Activated CD8-positive, alpha-beta memory T cell treated with anti-CD3 and anti-CD28 coated beads, Interleukin-2, amount 50 U/mL, for 48 hours (primary cell): ENCODE measurements around the gene FAM20B.

ENCODE experiments used
- DNase-seq: peaks from one replicate; pipeline ENCODE4 v3.0.0-alpha.2; 2020

Gene FAM20B

DNA sequence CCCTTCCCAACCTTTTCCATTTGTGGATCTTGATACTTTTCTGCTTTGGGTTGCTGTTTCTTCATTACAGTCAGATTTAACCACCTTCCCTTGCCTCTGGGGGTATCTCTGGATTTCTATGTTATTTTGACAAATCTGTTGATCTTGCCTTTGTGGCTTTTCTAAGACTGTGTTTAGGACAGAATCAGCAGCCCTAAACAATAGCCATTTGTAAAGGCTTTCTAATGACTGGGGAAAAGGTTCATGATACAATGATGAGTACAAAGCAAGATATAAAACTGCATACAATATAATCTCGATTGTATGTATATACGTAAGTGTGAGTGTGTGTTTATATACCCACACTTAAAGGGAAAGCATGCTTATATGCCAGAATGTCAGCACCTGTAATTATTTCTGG lies 27.8 kb downstream of the FAM20B start:
- no peak for DNase-seq

DNA sequence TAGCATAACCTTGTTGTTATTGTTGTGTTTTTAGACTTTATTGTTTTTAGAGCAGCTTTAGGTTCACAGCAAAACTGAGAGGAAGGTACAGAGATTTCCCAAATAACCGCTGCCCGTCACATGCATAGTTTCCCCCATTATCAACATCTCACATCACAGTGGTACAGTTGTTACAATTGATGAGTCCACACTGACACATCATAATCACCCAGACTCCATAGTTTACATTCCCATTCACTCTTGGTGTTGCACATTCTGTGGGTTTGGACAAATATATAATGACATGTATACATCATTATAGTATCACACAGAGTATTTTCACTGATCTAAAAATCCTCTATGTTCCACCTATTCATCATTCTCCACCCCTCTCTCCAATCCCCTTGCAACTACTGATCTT lies 30.2 kb downstream of the FAM20B start:
- DNase-seq = no peak

DNA sequence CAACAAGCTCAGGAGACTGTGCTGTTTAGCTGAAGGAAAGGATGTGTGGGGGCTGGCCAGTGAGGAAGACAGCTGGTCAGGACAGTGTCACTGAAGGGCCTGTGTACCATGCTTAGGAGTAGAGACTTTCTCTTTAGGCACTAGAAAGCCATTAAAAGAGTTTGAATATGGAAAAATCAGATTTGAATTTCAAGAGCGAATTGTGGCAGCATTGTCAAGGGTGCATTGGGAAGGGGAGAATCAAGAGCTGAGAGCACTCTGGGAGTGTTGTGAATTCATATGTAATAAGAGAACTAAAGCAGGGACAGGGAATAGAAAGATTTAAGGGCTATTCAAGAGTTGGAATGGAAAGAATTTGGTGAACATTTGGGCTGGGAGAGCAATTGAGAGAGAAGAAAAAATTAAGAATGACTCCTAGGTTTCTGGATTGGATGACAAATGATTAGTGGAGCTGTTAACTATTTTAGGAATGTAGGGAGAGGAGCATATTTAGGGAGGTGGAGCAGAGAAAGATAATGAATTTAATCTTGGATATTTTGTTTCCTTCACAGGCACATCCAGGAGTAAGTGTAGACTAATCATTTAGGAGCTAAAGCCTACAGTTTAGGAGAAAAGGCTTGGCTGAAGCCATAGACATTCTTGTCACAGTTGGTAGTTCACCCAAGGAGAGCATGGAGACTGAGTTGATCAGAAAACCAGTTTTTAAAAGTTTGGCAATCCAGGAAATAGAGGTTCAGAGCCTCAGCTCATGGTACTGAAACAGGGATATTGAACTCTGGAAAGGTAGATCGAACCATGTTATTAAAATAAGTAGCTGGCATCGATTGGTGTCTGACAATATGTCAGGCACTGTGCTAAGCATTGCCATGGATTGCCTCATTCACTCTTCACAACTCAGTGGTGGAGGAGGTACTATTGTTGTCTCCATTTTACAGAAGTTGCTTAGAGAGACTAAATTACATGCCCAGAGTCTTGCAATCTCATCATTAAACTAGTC lies 33.1 kb downstream of the FAM20B start:
- no peak for DNase-seq

DNA sequence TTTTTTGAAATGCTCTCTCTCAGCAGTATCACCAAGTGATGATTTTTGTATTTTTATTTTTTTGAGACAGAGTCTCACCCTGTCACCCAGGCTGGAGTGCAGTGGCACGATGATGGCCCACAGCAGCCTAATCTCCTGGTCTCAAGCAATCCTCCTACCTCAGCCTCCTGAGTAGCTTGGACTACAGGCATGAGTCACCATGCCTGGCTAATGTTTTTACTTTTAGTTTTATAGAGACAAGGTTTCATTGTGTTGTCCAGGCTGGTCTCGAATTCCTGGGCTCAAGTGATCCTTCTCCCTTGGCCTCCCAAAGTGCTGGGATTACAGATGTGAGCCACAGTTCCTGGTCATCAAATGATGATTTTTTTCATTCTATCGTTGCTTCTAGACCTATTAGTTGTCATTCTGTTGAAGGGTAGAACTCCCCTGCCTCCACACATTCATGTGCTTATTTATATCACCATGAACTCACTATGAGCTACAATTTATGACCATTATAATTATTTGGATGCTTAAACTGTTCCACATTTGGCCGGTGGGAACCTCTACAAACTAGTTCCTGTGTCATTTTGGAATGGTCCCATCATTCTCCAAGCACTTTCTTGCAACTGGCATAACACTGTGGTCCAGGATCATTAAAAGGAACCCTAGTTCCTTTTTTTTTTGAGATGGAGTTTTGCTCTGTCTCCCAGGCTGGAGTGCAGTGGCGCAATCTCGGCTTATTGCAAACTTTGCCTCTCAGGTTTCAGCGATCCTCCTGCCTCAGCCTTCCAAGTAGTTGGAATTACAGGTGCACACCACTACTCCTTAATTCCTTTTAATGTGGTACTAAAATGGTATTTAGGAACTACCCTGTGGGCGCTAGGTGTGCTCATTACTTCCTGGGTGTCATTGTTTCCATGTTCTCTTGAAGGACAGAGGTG lies 35.9 kb downstream of the FAM20B start:
- DNase-seq = no peak

DNA sequence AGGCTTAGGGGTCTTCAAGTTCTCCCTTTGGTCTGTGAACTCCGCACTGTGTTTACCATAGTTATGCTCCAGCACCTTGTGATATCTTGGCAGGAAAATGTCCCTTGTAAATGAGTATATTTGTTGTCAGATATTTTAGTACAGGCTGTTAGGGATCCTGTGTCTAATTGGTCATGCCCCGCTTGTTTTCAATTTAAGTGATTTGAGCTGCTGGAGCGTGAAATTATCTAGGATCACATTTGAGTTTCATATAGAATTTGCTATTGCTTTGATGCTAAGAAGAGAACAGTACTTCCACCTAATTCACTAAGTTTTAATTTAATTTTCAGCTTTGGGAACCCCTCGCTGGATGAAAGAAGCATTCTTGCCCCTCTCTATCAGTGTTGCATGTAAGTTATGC lies 40.8 kb downstream of the FAM20B start:
- DNase-seq = no peak

DNA sequence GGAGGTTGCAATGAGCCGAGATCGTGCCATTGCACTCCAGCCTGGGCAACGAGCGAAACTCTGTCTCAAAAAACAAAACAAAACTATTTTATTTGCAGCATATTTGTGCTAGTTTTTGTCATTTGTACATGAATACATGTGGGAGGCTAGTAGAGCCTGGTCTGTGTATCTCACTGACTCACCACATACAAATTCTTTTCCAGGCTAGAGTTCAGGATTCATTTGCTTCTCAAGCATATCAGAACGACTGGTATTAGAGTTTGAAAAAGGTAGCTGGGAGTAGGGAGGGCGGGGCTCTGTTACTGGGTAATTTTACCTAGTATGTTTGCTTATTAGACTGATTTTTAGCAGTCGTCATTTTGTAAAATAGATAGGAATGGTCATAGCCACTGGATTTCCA lies 51.7 kb downstream of the FAM20B start:
- DNase-seq = no peak

DNA sequence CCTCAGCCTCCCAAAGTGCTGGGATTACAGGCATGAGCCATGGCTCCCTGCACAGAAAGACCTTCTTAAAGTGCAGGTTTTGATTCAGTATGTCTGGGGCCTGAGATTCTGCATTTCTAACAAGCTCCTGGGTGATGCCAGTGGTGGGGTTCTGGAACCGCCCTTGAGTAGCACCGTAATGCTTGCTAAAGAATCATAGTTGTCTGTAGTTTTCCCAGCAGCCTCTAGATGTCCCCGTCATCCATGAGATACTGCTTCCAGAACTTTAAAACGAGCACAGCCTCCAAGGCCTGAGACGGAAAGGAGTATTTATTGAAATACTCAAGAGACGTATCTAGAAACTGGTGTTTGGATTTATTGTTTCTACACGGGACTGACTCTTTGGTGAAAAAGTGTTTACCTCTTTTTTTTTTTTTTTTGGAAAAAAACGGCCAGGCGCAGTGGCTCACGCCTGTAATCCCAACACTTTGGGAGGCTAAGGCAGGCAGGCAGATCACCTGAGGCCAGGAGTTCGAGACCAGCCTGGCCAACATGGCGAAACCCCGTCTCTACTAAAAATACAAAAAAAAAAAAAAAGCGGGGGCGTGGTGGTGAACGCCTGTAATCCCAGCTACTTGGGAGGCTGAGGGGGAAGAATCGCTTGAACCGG lies 53.5 kb downstream of the FAM20B start:
- DNase-seq = no peak

DNA sequence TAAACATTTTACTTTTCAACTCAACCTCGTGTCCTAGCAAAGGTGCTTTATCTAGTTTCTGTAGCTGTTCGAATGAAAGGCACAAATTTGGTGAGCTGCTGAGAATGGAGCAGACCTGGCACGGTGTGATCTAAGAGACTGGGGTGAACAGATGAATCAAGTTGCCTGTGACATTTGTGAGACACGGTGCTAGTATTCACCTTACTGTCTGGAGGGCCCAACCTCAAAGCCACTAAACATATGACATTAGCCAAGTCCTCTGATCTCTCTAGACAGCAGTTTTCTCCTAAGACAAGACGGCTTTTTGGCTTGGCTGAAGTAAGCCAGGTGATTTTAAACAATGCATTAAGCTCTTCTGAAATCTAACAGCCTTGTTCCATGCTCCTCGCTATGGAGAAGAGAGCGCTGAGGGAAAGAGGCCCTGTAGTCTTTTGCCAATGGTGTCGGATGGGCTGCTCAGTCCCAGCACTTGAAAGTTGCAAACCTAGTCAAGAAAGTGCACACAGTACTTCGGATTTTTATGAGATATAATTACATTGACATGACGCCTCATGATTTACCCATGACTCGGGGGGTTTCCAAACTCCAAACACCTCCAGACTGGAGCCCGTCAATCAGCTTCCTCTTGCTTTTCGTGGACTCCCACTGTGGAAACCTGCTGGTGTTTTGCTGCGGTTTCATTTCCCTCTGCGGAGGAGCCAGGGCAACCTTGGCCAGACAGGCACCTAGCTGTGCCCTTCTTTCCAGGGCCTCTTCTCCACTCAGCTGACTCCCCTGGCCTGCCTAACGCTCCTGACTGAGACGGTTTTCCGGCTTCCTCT lies 55.4 kb downstream of the FAM20B start:
- no peak for DNase-seq

DNA sequence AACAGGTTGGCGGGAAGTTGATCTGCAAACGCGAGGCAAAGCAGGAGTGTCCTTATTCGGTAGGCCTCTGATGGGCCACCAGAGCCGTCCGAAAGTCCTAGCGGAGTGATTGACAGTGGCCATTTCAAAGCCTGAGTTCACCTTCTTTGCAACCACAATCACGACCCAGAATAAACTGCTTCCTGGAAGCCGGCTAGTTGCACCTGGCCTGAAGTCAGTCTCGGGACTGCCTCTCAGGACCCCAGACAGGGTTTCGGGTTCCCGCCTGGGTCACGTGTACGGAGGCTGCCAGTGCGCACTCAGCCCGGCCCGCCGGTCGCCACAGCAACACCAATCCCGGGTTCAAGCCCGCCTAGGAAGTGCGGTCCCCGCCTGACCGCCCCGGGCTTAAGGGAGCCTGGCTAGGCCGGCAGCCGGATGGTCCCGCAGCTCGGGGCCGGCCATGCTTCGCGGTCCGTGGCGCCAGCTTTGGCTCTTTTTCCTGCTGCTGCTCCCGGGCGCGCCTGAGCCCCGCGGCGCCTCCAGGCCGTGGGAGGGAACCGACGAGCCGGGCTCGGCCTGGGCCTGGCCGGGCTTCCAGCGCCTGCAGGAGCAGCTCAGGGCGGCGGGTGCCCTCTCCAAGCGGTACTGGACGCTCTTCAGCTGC lies 56.1 kb downstream of the FAM20B start, which contains the start of gene TOR3A:
TOR3A (plus strand) TSS at position 384 of the 646 bp plus-strand sequence; CDS start at position 443, 59 bp downstream.
- DNase-seq = peak; percentile 90

DNA sequence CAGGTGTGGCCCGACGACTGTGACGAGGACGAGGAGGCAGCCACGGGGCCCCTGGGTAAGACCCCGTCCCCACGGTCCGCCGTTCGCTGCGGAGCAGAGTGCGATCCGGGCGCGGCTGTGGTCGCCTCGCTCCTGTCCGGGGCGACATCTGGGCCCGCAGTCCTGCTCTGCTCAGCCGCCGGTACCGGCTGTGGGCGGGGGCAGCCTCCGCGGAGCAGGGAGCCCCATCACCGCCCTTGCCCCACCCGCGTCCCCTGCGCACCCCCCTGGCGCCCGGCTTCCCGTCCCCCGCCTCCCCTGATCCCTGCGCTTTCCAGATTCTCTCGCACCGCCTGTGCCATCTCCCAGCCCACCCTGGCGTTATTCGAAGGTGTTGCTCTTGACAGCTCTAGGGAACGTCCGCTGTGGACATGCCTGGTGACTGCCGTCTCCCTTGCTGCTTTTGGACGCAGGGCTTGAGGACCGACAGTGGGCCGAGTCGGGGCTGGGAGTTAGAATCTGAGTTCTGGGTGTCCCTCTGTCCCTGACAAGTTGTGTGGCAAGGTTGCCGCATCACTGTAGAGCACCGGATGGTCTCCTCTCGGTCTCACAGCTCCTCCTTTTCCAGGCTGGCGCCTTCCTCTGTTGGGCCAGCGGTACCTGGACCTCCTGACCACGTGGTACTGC lies 56.8 kb downstream of the FAM20B start:
- peak; percentile 70 for DNase-seq

DNA sequence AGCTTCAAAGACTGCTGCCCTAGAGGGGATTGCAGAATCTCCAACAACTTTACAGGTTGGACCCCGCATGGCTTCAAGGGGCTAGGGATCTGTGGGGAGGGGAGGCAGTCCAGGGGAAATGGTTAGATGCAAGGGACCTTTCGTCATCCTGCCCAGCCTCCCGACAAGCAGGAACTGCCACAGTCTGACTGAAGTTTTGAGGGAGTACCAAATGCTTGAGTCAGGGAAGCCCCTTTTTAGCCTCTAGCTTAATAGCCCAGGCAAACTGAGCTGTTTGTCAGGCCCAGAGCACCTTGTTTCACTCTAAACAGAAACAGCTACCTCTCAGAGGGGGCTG lies 57.3 kb downstream of the FAM20B start:
- DNase-seq = peak; percentile 65

DNA sequence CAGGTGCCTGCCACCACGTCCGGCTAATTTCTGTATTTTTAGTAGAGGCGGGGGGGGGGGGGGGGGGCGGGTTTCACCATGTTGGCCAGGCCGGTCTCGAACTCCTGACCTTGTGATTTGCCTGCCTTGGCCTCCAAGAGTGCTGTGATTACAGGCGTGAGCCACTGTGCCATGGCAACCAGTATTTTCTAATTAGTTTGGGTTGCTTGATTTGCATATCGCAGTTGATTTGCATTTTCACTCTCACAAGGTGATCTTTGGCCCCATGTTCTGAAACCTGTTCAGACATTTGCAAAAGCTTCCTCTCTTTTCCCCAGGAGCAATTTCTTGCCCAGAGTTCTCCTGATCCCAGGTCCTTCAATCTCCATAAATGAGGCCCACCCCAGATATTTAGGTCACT lies 57.8 kb downstream of the FAM20B start:
- no peak for DNase-seq

DNA sequence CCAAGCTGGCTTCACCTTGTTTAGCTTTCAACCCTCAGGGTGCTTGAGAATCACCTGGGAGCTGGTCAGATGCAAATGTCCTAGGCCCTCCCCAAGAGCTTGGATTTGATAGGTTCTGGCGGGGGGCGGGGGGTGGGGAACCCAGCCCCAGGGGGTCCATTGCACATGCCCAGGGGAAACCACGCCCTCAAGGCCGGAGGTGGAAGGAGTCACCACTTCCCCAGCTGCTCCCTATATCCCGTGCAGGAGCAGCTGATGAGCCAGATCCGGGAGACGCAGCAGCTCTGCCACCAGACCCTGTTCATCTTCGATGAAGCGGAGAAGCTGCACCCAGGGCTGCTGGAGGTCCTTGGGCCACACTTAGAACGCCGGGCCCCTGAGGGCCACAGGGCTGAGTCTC lies 62.0 kb downstream of the FAM20B start:
- peak; percentile 36 for DNase-seq

DNA sequence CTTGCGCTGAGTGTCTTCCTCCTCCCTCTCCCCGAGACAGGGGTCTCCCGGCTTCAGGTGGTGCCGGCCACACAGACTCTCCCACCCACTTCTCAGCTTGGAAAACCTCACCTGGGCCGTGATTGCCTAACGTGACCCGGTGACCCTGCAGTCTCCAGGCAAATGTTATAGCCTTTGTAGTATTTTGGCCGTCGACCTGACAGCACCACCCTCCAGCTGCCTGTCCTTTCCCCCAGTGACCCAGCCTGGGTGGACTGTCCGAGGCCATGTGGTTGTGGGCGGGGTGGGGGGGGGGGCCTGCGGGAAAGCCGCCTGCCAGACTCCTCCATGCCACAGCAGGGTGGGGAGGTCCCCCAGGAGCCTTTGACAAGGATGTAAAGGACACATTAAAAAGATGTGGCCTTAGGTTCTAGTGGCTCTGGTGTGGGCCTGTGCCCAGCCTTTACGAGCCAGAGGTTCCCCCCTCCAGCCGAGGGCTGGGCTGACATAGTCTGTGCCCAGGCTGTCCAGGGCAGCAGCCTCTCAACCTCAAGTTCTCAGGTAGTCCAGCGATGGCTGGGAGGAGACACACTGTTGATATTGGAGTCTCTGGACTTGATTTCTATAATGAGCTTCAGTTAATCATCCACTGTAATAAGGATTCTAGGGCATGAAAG lies 64.3 kb downstream of the FAM20B start:
- DNase-seq = no peak

DNA sequence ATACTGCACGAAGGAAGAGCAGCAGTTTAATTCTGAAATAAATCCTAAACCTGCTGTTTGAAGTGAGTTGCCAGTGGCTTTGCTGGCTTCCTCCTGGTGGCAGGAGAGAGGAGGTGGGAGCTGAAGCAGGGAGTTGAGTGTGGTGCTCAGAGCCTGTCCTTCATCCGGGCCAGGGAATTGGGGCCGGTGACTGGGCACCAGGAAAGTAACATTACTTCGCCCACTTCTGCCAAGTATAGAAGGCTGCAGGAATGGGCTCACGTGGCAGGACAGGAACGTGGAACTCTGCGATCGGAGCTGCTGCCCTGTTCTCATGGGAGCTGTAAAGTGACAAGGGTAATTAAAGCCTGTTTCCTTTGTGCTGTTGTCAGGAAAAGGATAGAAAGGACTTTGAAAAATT lies 64.8 kb downstream of the FAM20B start:
- DNase-seq = no peak

DNA sequence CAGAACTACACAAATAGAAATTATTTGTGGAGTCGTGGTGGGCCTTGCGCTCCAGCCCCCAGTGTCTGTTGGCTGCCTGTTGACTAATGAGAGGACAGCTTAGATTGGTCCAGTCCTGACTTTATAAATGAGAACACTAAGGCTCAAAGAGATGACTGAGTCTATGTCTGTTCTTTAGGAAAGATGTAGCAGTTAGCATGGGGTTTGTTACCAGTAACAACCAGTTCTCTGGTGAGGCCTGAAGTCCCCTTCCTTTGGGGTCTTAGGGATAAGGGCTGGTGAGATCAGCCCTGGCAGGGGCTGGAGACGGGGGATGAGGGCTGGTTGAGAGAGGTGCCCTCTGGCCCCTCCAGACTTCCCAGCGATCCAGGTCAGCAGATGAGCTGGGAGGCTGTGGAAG lies 65.2 kb downstream of the FAM20B start:
- DNase-seq = no peak

DNA sequence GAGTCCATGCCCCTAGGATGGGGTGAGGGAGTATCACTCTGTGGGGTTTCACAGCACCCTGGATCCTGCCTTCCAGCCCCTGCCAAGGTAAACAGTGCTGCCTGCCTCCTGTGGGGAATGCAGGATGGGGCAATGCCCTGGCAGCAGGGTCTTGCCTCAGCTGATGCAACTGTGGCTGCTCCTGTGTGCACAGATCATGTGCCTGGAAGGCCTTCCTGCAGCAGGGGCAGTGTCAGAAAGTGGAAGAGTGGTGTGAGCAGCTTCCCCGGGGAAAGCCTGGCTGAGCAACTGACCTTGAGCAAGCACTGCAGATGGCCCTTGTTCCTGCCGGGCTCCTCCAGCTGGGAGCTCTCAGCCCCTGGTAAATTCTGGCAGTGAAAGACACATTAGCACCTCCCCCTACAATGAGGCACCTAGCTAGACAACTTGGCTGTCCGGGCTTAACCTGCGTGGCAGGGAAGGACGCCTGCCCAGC lies 66.0 kb downstream of the FAM20B start:
- DNase-seq = no peak

DNA sequence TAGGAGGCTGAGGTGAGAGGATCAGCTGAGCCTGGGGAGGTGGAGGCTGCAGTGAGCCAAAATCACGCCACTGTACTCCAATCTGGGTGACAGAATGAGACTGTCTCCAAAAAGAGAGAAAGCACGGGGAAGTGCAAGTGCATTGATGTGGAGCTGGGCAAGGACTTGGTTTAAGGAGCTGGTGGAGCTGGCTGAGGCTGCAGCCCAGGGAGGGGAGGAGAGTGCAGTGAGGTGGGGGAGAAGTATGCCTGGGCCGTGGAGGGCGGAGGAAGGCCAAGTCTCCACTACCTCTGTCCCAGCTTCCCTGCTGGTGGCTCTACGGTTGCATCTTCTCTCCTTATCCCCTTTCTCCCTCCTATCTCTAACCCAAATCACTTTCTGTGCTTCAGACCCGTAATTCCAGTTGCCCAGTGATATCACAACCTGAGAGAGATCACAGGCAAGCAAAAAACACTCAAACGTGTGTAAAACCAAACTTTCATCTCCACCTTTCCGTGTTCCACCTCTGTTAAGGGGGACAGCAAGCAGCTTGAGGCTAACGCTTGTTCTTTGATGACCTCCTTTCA lies 67.3 kb downstream of the FAM20B start:
- no peak for DNase-seq

DNA sequence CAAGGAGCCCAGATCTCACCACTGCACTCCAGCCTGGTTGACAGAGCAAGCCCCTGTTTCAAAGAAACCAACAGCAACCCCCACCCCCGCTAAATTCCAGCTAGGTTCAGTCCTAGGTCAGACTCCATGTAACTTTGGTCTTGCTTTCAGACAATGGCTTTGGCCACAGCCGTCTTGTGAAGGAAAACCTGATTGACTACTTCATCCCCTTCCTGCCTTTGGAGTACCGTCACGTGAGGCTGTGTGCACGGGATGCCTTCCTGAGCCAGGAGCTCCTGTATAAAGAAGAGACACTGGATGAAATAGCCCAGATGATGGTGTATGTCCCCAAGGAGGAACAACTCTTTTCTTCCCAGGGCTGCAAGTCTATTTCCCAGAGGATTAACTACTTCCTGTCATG lies 69.1 kb downstream of the FAM20B start:
- DNase-seq = no peak

DNA sequence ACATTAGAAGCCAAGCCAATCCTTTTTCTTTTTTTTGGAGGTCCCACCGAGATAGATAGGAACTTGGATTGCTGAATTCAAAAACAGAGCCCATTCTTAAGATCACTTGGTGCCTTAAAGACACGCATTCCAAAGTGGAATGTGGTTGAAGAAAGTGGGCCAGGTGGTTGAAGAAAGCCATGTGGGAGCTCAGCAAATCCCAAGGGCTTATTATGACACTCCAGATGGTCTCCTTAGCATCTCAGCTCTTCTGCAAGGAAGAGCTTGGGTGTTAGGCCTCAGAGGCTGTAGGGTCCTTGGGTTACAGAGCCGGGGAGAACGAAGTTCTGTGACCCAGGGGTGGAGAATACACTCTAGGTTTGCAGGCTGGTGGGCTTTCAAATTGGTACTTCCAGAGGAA lies 69.7 kb downstream of the FAM20B start:
- no peak for DNase-seq
